HG02973 (cell line): ENCODE data around the gene AVEN.

ENCODE experiments used
- ATAC-seq: cut with Tn5 transposase; IDR thresholded peaks from one replicate; pipeline ENCODE4 v1.9.1; 2021; ENCODE audit warnings: moderate library complexity; ENCODE audit not compliant: unreplicated experiment

The AVEN gene

GRCh38 chr15:33987444-33987843 is 51.6 kb downstream of the AVEN start:
- ATAC-seq, result no peak

DNA sequence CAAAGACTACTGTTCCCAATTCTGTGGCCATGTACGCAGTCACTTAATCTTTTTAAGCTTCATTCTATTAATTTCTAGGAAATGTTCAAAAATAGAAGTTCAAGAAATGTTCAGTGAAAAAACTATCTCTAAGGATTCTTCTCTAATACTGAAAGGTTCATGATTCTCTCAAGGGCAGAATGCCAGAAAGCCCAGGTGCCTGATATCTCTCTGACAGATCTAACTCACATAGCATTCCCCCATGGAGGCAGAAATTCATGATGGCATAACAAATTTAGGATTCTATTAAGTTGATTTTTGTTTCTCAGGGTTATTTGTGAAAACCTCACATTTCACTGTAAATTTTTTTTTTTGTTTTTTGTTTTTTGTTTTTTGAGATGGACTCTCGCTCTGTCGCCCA is 53.3 kb downstream of the AVEN start:
- no peak for ATAC-seq

GRCh38 chr15:33985287-33985686 is 53.7 kb downstream of the AVEN start:
- no peak for ATAC-seq

GRCh38 chr15:33982516-33982915 is 56.5 kb downstream of the AVEN start:
- ATAC-seq, result no peak

DNA sequence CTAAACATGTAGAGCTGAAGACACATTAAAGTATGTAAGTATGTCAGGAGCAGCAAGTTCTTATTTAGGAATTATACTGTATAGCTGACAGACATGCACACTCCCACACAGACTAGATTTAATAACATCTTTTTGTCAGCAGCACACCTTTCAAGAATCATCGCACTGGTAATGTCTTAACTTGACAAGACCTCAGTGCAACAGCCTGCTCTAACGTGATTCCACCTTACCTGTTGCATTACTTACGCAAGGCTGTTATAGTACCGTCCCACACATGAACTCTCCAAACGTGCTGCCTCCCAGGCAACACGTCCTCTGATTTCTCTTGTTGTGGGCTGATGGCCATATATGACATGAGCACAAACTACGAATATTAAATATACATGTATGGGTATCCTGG is 58.8 kb downstream of the AVEN start:
- ATAC-seq, result no peak

DNA sequence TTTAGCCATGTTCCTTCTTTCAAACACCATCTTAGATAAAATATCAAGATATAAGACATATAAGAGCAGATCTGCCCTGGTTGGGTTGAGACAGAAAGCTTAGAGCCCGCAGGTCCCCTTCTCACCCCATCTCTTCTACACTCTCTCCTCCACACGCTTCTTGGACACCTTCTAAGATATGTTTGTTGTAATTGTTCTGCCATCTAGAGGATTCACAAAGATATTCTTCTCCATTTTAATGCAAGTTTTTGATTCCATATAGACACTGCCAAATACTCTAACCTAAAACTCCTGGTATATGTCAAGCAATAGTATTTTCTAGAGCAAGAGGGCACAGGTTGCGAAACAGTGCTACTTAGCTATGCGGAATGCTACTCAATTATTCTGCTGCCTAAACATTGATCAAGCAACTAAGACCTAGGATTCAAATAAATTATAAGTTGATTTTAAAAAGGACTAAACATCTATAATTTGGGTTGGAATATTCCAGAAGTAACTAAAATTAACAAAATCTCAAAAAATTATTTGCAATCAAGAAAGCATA is 63.9 kb downstream of the AVEN start:
- ATAC-seq, result no peak

DNA sequence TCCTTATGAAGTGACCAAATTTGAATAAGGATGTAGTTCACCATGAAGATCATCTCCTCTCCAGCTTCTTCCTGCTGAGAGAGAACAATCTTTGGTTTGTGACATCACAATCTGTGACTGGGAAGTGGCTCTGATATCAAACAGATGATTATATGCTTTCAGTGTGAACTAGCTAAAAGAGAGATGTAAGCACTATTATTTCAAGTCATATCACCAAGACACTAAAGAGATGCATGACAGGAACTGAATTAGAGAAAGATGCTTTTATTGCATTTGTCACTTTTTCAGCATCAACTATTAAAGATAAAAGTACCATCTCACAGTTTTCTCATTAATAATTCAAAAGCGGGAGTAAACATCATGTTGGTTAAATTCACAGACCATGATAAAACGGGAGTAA is 67.2 kb downstream of the AVEN start:
- no peak for ATAC-seq

DNA sequence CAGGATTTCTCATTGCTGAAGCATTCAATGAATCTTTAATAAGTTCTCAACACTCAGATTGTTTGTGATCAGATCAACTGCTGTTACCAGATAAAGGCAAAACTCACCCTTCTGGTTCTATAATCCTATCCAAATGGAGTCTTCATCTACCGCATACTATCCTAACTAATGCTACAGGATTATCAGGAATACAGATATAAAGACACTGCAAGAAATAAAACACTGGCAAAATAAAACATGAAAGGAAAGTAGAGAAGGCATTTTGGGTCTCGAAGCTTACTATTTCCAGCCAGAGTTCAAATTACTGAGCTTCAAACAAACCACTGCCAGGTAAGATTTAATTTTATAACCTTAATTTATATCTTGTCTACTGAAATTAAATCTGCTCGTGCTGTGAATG is 70.2 kb downstream of the AVEN start:
- no peak for ATAC-seq

GRCh38 chr15:33968224-33968623 is 70.8 kb downstream of the AVEN start, which contains the start of gene CHRM5:
Gene CHRM5, plus strand, starts transcription at chr15:33968497. Its CDS starts 94,221 bp downstream, at chr15:34062718.
- ATAC-seq, result no peak

GRCh38 chr15:33964665-33965040 is 74.4 kb downstream of the AVEN start:
- no peak for ATAC-seq

DNA sequence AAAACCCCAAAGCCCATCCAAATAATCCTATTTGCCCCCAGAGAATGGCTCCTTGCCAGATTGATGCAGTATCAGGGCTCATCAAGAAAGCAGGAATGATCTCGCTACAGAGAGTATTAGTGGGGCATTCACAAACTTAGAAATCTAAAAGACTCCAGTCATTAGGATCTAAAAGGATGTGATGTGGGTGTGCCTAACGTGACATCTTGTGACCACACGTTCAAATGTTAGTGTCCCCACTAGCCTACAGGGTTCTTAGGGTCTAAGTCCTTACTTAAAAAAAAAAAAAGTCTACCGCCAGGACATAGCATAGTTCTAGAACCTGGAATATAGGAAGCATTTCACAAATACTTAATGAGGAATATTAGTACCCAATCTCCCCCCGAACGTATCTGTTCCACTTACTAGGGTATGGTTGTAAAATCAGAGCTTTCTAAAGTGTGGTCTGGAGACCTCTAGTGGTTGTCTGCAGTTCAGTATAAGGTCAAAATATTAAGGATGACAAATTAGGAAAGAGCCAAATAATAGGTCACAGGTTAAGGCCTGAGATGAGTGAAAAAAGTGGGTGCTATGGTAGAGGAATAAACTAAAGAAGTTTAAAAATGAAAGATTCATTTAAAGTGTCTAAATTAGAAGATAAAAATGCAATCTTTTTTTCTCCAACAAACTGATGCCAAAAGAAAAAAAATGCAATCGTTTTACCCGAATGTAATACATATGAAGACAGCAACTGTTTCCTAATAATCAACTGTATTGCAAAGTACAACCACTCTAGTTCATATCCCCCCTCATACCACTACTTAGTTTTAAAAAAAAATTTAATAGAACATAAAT is 75.0 kb downstream of the AVEN start:
- ATAC-seq, result no peak

DNA sequence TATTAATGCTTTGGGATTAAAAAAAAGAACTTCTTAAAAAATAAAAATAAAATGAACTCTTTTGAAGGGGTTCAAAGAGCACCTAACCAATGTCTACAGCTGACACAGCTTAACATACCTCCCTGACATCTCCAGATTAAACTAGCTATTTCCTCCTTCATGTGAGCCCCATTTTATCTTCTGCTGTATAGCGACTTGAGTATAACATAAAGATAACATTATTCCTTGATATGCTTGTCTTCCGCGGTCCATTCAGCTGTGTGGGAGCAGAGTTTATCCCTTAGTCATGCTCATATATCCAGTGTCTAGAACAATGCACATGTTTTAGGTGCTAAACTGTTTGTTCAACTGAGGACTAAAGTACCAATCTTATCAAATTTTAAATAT is 78.5 kb downstream of the AVEN start:
- ATAC-seq, result no peak

DNA sequence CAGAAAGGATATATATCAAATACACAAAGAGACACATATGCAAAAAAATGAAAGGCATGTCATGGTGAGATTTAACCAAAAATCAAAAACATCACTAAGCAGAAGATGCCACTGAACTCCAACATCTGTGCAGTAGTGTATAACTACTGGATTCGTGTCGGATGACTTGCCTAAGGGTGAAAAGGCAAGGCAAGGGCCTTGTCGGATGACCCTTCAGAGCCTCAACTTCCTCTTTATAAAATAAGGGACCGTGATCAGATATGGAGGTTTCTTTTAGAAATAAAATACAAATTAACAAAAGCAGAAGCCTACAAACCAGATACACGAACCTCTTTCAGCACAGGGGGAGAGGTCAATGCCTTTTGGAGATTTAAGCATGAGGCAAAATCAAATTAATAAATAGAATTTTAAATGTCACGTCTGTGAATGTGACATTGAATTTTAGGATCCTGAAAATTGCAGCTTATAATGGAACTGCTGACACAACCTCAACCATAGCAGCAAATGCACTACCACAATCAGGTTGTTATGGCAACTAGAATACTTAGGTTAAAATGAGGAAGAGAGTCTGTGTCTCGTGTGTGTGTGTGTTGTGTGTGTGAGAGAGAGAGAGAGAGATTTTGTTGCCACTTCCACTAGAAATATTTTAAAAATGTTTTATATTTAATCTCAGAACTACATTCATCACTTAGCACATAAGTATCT is 79.0 kb downstream of the AVEN start:
- no peak for ATAC-seq

- ATAC-seq, result no peak
Measured at GRCh38 chr15:33956397-33956796, 82.6 kb downstream of the AVEN start.

DNA sequence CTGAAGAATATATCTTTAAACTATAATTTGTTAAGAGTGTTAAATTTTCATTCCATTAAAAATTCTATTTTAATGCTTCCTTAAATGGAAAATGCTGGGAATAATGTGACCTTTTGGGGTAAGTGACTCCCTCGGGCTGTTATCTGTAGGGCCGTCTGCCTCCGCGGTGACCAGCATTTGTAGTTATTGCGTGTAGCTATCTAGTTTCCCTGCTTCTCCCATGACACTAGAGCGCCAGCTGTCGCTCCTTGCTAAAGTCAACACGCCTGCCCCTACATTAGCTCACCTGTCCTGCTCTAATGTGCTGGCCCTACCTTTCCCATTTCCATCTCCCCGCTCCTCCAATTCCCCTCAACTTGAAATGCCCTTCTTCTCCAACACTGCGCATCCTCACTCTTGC is 83.1 kb downstream of the AVEN start:
- ATAC-seq, result no peak

DNA sequence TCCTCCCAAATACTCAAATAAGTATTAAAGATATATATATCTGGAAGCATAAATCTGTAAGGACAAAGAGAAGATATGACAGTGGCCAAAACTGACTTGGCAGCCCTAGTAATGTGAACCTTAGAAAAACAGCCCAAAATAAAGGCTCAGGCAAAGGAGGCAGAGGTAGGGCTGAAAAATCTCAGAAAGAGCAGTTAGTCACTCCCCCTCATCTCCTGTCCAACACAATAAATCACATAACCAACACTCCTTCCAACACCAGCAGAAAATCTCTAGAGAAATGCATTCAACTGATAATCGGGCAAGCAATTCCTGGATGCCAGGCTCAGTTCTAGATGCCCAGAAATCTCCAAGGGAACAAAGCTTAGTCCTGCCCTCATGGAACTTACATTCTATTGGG is 92.9 kb downstream of the AVEN start:
- ATAC-seq, result no peak

GRCh38 chr15:33941279-33942063 is 97.5 kb downstream of the AVEN start:
- no peak for ATAC-seq

DNA sequence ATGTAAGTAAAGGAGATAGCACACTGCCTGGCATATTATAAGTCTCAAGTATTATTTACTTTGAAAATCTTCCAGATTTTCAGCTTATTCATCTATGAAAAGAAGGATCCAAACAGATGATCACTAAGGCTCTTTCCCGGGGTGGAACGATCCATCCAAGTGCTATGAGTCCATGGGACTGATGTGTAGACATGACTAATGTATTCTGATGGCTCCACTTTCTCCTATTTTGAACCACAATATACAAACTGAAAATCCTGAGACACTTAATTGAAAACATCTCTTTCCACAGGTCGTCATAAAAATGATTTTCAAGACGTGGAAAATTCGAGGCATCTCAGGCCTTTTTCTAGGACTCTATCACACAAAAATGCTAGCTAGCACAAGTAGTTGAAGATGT is 104.1 kb downstream of the AVEN start:
- ATAC-seq, result no peak

GRCh38 chr15:33934396-33934795 is 104.6 kb downstream of the AVEN start:
- no peak for ATAC-seq

- ATAC-seq, result no peak
Measured at GRCh38 chr15:33932734-33933133, 106.3 kb downstream of the AVEN start.

- ATAC-seq, result no peak
Measured at GRCh38 chr15:33926260-33926659, 112.7 kb downstream of the AVEN start.
